HEK293 (cell line): ENCODE data around the gene LTN1.

ENCODE experiments used
- CTCF ChIA-PET: fragments of 350-600 bp; formaldehyde crosslinking; extraction: SDS; loops from one replicate; lab custom pipeline; 2021; ENCODE audit warnings: antibody characterized with exemption; lab: Yijun Ruan, JAX
- POLR2A ChIA-PET: fragments of 300-600 bp; formaldehyde crosslinking; extraction: SDS; loops from one replicate; lab custom pipeline; 2020; ENCODE audit warnings: antibody characterized with exemption, inconsistent platforms; lab: Yijun Ruan, JAX
- H3K27ac ChIP-seq: fragments of 200-500 bp; sonication (Bioruptor generic); 2 replicates; pipeline ENCODE4 v1.5.1; 2014; ENCODE audit warnings: low read depth, low read length, control low read depth, inconsistent platforms; ENCODE audit errors: extremely low read depth
- H3K36me3 ChIP-seq, 2 experiments: fragments of 200-500 bp in 1 of 2; sonication (Bioruptor generic) in 1 of 2; 1 replicate in 1 of 2; 2 replicates in 1 of 2; pipeline ENCODE4 v1.5.1; 2014 to 2017; ENCODE audit warnings: inconsistent platforms in 2 of 2, low read length in 2 of 2; ENCODE audit not compliant: control insufficient read depth in 2 of 2, insufficient read depth in 1 of 2
- H3K4me1 ChIP-seq: fragments of 200-500 bp; sonication (Bioruptor generic); 2 replicates; pipeline ENCODE4 v1.5.1; 2014; ENCODE audit warnings: mild to moderate bottlenecking, low read length, inconsistent platforms; ENCODE audit not compliant: control insufficient read depth, insufficient read depth
- H3K4me3 ChIP-seq: 2 replicates; pipeline ENCODE4 v1.5.1; 2011; ENCODE audit warnings: low read depth, mild to moderate bottlenecking, control low read depth, low read length, moderate library complexity
- H3K9me3 ChIP-seq: fragments of 200-500 bp; sonication (Bioruptor generic); 2 replicates; pipeline ENCODE4 v1.5.1; 2014; ENCODE audit warnings: low read depth, low read length, inconsistent platforms; ENCODE audit not compliant: control insufficient read depth, insufficient read depth
- FEZF1 ChIP-seq: fragments of 450-650 bp; formaldehyde crosslinking; IDR thresholded peaks from 2 replicates; pipeline ENCODE4 v1.5.1; 2016; ENCODE audit warnings: missing biosample characterization, missing genetic modification characterization
- GLIS1 ChIP-seq: fragments of 450-650 bp; formaldehyde crosslinking; IDR thresholded peaks from 2 replicates; pipeline ENCODE4 v1.5.1; 2016; ENCODE audit warnings: missing biosample characterization, missing genetic modification characterization
- KLF9 ChIP-seq: fragments of 450-650 bp; formaldehyde crosslinking; IDR thresholded peaks from 2 replicates; pipeline ENCODE4 v1.5.1; 2016; ENCODE audit warnings: missing biosample characterization, missing genetic modification characterization, low read depth
- PRDM1 ChIP-seq: fragments of 450-650 bp; formaldehyde crosslinking; IDR thresholded peaks from 2 replicates; pipeline ENCODE4; 2016; ENCODE audit warnings: missing biosample characterization, missing genetic modification characterization
- SETDB1 ChIP-seq: IDR thresholded peaks from one replicate; pipeline ENCODE4 v1.6.1; 2017; ENCODE audit warnings: mild to moderate bottlenecking, low read length, moderate library complexity, mixed read lengths; ENCODE audit not compliant: insufficient read length
- ZBTB10 ChIP-seq: fragments of 450-650 bp; formaldehyde crosslinking; IDR thresholded peaks from 2 replicates; pipeline ENCODE4 v1.5.1; 2016; ENCODE audit warnings: missing biosample characterization, missing genetic modification characterization
- ZBTB44 ChIP-seq: fragments of 450-650 bp; IDR thresholded peaks from 2 replicates; pipeline ENCODE4 v1.5.1; 2018; ENCODE audit warnings: missing biosample characterization, mild to moderate bottlenecking, missing genetic modification characterization
- ZFHX2 ChIP-seq: fragments of 450-650 bp; formaldehyde crosslinking; conservative IDR thresholded peaks from 2 replicates; pipeline ENCODE4 v1.5.1; 2016; ENCODE audit warnings: missing biosample characterization, missing genetic modification characterization
- ZFP41 ChIP-seq: fragments of 450-650 bp; formaldehyde crosslinking; IDR thresholded peaks from 2 replicates; pipeline ENCODE4 v1.5.1; 2016; ENCODE audit warnings: missing biosample characterization, missing genetic modification characterization, borderline replicate concordance
- ZNF155 ChIP-seq: fragments of 450-650 bp; formaldehyde crosslinking; IDR thresholded peaks from 2 replicates; pipeline ENCODE4 v1.5.1; 2016; ENCODE audit warnings: missing biosample characterization, missing genetic modification characterization
- ZNF184 ChIP-seq: fragments of 450-650 bp; IDR thresholded peaks from 2 replicates; pipeline ENCODE4 v1.5.1; 2018; ENCODE audit warnings: missing biosample characterization, mild to moderate bottlenecking, missing genetic modification characterization
- ZNF335 ChIP-seq: fragments of 450-650 bp; formaldehyde crosslinking; conservative IDR thresholded peaks from 2 replicates; pipeline ENCODE4 v1.5.1; 2016; ENCODE audit warnings: missing biosample characterization, missing genetic modification characterization
- ZNF416 ChIP-seq: fragments of 450-650 bp; formaldehyde crosslinking; IDR thresholded peaks from 2 replicates; pipeline ENCODE4 v1.5.1; 2016; ENCODE audit warnings: missing biosample characterization, missing genetic modification characterization
- ZNF660 ChIP-seq: fragments of 450-650 bp; IDR thresholded peaks from 2 replicates; pipeline ENCODE4 v1.5.1; 2018; ENCODE audit warnings: missing biosample characterization, mild to moderate bottlenecking, missing genetic modification characterization
- ZNF76 ChIP-seq: fragments of 450-650 bp; formaldehyde crosslinking; IDR thresholded peaks from 2 replicates; pipeline ENCODE4; 2016; ENCODE audit warnings: low read depth, missing biosample characterization, missing genetic modification characterization, borderline replicate concordance
- ZSCAN30 ChIP-seq: fragments of 450-650 bp; IDR thresholded peaks from 2 replicates; pipeline ENCODE4 v1.5.1; 2018; ENCODE audit warnings: missing biosample characterization, mild to moderate bottlenecking, missing genetic modification characterization, moderate library complexity
- TF ChIP-seq, protein P1 (sequence below): fragments of 450-650 bp; IDR thresholded peaks from 2 replicates; pipeline ENCODE4 v1.5.1; 2018; ENCODE audit warnings: missing biosample characterization, missing genetic modification characterization
- TF ChIP-seq, protein P2 (sequence below): fragments of 450-650 bp; formaldehyde crosslinking; IDR thresholded peaks from 2 replicates; pipeline ENCODE4 v1.5.1; 2016; ENCODE audit warnings: missing biosample characterization, missing genetic modification characterization

Gene LTN1

DNA sequence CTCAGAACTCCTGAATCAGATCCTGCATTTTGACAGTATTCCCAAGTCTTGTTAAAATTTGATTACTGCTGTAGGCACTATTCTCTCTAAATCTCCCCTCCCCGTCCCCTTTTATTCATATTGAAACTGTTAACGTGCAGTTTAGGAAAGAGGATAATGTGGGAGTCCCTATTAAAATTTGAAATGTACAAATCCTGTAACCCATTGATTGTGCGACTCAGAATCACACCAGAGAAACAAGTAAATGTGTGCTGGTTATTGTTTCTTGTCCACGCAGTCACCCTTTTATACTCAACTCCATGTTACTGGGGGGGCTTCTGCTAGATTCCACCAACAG lies 584 bp upstream of the LTN1 start:
- no peaks in the 10 kb centered on the region for H3K9me3 ChIP-seq
- TF ChIP-seq, protein P1, sequence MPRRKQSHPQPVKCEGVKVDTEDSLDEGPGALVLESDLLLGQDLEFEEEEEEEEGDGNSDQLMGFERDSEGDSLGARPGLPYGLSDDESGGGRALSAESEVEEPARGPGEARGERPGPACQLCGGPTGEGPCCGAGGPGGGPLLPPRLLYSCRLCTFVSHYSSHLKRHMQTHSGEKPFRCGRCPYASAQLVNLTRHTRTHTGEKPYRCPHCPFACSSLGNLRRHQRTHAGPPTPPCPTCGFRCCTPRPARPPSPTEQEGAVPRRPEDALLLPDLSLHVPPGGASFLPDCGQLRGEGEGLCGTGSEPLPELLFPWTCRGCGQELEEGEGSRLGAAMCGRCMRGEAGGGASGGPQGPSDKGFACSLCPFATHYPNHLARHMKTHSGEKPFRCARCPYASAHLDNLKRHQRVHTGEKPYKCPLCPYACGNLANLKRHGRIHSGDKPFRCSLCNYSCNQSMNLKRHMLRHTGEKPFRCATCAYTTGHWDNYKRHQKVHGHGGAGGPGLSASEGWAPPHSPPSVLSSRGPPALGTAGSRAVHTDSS (tag by site-specific recombination) = peak; percentile 46; the same call in 1 of the 2 replicates
- TF ChIP-seq ZFHX2 (tag by site-specific recombination) = no peak
- no peak for TF ChIP-seq ZNF416 (tag by site-specific recombination)
- no peak for TF ChIP-seq FEZF1
- no peak for TF ChIP-seq ZSCAN30 (tag by site-specific recombination)
- TF ChIP-seq ZBTB10 (tag by site-specific recombination) = no peak
- TF ChIP-seq ZNF184 (tag by site-specific recombination) = peak; percentile 3; the same call in 1 of the 2 replicates
- no peak for TF ChIP-seq SETDB1
- TF ChIP-seq ZNF155 (tag by site-specific recombination) = no peak
- TF ChIP-seq ZFP41 (tag by site-specific recombination) = no peak
- TF ChIP-seq ZBTB44 (tag by site-specific recombination) = 0 out of 2 replicates have a peak, but pooled peaks have one; percentile 11
- no peak for TF ChIP-seq GLIS1 (tag by site-specific recombination)
- 0 out of 2 replicates have a peak, but pooled peaks have one; percentile 3 for TF ChIP-seq ZNF660 (tag by site-specific recombination)
- TF ChIP-seq, protein P2, sequence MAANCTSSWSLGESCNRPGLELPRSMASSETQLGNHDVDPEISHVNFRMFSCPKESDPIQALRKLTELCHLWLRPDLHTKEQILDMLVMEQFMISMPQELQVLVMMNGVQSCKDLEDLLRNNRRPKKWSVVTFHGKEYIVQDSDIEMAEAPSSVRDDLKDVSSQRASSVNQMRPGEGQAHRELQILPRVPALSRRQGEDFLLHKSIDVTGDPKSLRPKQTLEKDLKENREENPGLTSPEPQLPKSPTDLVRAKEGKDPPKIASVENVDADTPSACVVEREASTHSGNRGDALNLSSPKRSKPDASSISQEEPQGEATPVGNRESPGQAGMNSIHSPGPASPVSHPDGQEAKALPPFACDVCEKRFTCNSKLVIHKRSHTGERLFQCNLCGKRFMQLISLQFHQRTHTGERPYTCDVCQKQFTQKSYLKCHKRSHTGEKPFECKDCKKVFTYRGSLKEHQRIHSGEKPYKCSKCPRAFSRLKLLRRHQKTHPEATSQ (tag by site-specific recombination) = no peak
- TF ChIP-seq, all 188 proteins: peak for 4
- ChIA-PET CTCF (no interaction called here), POLR2A (interaction anchor here (0.6 to 3.7 kb wide), 12 partner anchors 9 to 307 kb away, joined by 3 to 132 read pairs (median 4); partner anchors contain the start of genes CCT8, RWDD2B and USP16)
- no peaks in the 10 kb centered on the region for H3K36me3 ChIP-seq
- H3K27ac ChIP-seq = peak overlapping the region; percentile 39
- peaks cover 2% of the 10 kb centered on the region; the same call in 1 of the 2 replicates for H3K4me1 ChIP-seq
- peak overlapping the region; percentile 16 for H3K4me3 ChIP-seq

- TF ChIP-seq KLF9 (tag by site-specific recombination) (no peak), PRDM1 (tag by site-specific recombination) (peak; percentile 94), ZNF335 (peak; percentile 93), ZNF76 (tag by site-specific recombination) (peak; percentile 41; the same call in 1 of the 2 replicates)
- TF ChIP-seq, protein P1 (tag by site-specific recombination) = peak; percentile 73
- peak overlapping the region; percentile 64 for H3K4me3 ChIP-seq
- POLR2A ChIA-PET = interaction anchor here (0.7 to 3.7 kb wide), 10 partner anchors 10 to 308 kb away, joined by 3 to 132 read pairs (median 5); partner anchors contain the start of genes CCT8, RWDD2B and USP16
- H3K9me3 ChIP-seq = no peaks in the 10 kb centered on the region
- CTCF ChIA-PET = interaction anchor here (0.7 kb wide), 1 partner anchor 241 kb away, joined by 3 read pairs; no protein-coding TSS in a partner anchor
- H3K27ac ChIP-seq = peak overlapping the region; percentile 64
- H3K4me1 ChIP-seq = peaks cover 2% of the 10 kb centered on the region; the same call in 1 of the 2 replicates
- H3K36me3 ChIP-seq = no peaks in the 10 kb centered on the region
Measured at GRCh38 chr21:28991861-28992525, 684 bp downstream of the LTN1 start.
